EL (cell line): ENCODE measurements around the gene KRTAP5-1.
"Not testable (repeated sequence)": the region's sequence is repeated elsewhere in the genome, so short reads cannot be mapped to it uniquely, and the experiment has no call there.

ENCODE experiments used
- DNase-seq: peaks from one replicate; pipeline ENCODE4 v3.0.0-alpha.2; 2016

Gene KRTAP5-1

DNA sequence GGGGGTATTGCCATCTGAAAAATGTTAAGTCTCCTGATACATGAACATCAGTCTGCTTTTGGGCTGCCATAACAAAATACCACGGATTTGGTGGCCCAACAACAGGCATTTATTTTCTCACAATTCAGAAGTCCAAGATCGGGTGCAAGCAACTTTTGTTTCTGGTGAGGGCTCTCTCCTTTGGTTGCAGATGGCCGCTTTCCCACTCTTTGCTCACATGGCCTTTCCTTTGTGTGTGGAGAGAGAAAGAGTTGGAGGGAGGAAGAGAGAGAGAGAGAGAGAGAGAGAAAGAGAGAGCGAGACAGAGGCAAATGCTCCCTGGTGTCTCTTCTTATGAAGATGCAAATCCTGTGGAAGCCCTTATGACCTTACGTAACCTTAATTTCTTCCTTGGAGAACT, 15.5 kb upstream of the KRTAP5-1 start:
- DNase-seq = no peak

DNA sequence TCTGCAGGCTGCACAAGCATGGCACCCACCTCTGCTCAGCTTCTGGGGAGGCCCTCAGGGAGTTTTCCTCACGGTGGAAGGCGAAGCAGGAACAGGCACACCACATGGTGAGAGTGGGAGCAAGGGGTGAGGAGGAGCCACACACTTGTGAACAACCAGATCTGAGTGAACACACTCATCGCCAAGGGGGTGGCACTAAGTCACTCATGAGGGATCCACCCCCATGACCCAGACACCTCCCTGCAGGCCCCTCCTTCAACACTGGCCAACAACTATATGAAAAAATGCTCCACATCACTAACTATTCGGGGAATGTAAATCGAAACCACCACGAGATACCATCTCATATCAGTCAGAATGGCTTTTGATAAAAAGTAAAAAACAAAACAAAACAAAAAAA, 13.7 kb upstream of the KRTAP5-1 start:
- peak; percentile 67 for DNase-seq

DNA sequence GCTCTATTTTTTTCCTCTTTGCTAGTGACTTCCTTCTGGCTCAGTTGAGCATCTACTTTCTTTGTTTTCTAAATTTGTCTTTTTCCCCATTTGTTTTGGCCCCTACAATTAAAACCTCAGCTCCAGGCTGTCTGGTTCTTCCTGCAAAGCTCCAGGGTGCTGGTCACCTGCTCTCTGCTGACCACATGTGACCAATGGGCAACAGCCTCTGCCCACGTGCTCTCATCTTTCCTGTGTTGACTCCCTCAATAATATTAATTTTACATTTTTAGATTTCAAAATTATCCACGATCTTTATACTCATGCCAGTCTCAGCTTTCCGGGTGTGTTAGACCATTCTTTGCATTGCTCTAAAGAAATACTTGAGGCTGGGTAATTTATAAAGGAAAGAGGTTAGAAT, 13.3 kb upstream of the KRTAP5-1 start:
- DNase-seq = not testable (repeated sequence)

DNA sequence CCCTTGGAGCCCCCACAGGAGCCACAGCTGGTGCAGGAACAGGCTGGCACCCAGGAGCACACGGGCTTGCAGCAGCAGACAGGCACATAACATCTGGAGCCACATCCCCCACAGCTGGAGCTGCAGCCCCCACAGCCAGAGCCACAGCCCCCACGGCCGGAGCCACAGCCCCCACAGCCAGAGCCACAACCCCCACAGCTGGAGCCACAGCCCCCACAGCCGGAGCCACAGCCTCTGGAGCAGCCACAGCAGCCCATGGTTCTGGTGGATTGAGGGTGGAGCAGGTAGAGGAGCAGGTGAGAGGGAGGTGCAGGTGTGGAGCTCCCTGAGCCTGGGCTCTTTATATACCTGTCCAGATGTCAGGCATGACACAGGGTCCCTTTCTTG, 12.9 kb upstream of the KRTAP5-1 start, which contains the start of gene KRTAP5-2:
Gene KRTAP5-2 (minus strand): TSS at position 301 of the 387 bp plus-strand sequence. CDS start 44 bp downstream, at position 257.
- no peak for DNase-seq

DNA sequence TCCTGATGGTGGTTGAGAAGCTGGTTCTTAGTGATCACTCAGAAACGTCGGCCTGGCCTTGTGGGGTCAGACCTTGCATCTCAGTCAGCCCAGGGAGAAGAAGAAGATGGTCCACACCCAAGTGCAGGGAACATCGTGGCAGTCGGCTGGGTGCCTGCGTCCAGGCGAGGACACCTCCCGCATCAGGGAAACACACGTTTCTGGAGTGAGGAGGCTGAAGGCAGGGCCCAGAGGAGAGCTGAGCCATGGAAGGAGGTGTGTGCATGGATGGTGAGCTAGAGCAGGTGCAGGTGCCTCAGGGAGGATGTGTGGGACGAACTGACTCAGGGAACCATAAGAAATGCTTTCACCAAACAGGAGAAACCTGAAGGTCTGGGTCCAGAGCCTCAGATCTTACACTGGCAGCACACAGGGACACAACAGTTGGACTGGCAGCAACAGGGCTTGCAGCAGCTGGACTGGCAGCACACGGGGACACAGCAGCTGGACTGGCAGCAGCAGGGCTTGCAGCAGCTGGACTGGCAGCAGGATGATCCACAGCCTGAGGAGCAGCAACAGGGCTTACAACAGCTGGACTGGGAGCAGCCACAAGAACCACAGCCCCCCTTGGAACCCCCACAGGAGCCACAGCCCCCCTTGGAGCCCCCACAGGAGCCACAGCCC, 12.4 kb upstream of the KRTAP5-1 start:
- DNase-seq = no peak

DNA sequence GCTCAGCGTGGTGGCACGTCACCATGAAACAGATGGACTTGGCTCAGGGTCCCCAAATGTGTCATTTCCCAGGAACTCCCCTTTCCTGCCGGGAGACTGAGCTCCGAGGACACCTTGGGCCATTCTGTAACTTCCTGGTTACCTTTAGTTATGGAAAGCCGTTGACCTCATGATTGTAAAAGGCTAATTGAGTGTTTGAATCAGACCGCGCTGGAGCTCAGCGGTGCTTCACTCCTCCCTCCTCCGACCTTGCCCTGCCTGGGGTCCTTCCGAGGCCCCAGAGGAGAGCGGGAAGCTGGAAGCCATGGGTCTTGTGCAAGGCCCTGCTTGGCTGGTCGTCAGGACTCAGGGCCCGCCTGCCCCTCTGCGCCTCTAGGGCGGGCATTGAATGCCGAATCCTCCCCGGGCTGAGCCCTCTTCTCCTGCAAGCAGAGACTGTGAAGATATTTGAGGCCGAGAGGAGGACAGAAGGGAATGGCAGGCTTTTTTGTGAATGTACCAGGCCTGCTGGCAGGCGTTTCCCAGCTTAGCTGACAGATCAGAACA, 11.6 kb upstream of the KRTAP5-1 start:
- not testable (repeated sequence) for DNase-seq

DNA sequence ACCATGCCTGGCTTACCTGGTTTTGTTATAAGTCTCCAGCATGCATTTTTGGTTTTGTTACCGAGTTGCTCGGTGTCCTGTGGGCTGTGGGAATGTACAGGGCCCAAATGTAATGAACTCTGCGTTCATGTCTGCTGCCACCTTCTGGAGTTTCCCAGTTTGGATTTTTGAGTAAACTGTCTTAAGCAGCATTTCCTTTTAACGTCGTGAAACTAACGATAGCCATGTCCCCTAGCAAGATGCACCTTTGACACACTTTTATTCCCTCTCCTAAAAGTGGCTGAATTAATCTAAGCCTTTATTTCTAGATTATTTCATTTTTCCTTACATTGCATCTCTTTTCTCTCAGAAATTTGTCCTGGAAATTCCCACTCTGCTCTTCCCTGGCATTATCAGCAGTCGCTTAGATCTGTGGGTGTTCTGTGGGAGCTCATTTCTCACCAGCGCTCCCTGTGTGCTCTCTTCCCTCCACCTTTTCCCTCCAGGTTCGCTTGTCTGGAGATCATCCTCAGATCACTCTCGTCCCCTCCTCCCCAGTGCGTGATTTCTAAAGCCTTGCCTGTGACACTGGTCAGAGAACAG, 11.0 kb upstream of the KRTAP5-1 start:
- DNase-seq = peak; percentile 11

DNA sequence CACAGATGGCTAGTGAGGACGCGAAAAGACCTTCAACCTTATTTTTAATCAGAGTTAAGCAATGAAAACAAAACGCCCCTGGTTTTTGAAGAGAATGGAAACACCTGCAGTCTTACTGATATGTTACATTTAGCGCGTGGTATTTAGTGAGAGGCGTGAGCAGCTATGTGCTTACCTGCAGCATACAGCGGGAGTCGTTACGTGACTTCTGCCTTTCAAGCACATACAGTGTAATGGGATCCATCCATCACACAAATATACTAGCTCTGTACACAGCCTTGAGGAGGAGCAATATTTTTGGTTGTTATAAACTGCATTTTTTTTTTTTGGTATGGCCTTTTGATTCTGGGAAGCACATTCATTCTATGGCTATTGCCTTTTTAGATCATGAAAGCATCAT, 7.5 kb upstream of the KRTAP5-1 start:
- no peak for DNase-seq

DNA sequence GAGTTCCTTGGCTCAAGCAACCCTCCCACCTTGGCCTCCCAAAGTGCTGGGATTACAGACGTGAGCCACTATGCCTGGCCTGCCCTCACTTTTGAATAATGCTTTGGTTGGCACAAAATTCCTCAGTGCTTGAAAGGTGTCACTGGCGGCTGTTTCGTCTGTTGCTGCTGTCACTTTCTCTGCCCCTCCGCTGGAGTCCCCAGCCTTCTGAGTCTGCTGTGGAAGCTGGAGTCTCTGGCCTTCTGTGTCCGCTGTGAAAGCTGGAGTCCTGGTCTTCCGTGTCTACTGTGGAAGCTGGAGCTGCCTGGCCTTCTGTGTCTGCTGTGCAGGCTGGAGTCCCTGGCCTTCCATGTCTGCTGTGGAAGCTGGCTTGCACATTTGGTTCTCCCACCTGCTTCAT, 4.9 kb upstream of the KRTAP5-1 start:
- DNase-seq = no peak

DNA sequence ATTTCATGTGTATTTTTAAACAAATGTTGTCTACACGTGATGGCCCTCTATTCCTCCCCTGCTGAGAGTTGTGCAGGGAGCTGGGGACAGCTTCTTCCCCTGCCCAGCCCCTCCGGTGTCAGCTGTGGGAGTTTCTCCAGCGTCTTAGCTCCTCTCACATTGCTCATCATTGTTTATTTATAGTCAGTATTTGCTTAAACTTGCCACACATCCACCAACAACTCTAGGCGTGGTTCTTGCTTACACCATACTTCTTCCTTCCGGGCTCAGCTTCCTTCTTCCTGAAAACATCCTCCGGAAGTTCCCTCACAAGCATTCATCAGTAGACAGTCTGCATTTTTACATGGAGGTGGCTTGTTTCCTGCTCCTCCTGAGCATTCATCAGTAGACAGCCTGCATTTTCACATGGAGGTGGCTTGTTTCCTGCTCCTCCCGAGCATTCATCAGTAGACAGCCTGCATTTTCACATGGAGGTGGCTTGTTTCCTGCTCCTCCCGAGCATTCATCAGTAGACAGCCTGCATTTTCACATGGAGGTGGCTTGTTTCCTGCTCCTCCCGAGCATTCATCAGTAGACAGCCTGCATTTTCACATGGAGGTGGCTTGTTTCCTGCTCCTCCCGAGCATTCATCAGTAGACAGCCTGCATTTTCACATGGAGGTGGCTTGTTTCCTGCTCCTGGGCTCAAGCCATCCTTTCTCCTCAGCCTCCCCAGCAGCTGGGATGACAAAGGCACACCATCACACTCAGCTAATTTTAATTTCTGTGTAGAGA, 4.3 kb upstream of the KRTAP5-1 start:
- not testable (repeated sequence) for DNase-seq

DNA sequence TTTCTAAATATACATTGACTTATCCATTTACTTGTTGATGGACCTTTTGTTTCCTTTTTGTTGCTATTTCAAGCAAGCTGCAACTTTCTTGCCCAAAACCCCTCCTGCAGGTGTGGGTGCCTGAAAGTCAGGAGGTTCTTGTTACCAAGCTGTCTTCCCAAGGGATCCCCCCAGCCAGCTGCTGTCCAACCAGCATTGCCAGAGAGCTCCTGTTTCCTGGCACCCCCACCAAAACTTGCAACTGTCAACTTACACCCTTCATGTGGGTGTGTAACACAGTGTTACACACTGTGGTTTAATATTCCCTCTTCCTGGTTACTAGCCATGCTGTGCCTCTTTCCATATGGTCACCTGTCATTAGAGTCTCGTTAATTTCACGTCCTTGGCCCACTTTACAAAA, 1.6 kb upstream of the KRTAP5-1 start:
- DNase-seq = no peak

DNA sequence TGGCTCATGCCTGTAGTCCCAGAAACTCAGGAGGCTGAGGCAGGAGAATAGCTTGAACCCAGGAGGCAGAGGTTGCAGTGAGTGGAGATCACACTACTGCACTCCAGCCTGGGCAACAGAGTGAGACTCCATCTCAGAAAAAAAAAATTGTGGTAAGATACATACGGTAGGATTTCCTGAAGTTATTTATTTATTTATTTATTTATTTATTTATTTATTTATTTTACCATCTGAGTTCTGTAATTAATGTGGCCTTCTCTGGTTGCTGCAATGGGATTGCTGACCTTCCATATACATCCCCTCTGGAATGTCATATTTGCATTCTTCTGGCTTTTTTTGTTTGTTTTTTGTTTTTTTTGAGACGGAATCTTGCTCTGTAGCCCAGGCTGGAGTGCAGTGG, 2.2 kb downstream of the KRTAP5-1 start:
- DNase-seq = not testable (repeated sequence)

DNA sequence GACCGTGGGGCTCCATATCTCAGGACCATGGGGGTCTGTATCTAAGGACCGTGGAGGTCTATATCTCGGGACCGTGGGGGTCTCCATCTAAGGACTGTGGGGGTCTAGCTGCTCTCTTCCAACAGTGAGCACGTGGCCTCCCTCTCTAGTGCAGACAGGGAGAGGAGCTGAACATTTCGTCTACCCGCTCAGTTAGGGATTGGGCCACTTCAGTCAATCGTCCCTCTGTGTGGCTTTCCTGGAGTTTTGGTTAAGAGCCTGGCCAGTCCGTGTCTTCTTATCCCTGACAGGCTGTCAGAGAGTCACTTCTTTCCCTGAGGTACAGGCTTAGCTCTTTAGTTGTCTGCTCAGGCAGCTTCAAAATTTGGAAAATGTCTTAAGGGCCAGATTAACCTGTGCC, 3.1 kb downstream of the KRTAP5-1 start:
- DNase-seq = no peak

DNA sequence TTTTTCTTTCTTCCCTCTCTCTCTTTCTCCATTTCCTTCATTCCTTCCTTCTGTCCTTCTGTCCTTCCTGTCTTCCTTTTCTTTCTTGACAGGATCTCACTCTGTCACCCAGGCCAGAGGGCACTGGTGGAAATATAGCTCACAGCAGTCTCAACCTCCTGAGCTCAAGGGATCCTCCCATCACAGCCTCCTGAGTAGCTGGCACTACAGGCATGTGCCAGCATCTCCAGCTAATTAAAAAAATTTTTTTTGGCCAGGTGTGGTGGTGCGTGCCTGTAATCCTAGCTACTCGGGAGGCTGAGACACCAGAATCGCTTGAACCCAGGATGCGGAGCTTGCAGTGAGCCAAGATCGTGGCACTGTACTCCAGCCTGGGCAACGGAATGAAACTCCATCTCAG, 8.3 kb downstream of the KRTAP5-1 start:
- no peak for DNase-seq

DNA sequence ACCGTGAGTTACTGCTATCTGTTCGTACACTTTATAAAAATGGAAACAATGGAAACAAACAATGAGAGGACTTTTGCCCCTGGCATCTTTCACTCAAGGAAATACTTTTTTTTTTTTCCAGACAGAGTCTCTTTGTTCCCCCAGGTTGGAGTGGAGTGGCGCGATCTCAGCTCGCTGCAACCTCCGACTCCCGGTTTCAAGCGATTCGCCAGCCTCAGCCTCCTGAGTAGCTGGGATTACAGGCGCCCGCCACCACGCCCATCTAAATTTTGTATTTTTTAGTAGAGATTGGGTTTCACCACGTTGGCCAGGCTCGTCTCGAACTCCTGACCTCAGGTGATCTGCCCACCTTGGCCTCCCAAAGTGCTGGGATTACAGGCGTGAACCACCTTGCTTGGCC, 9.3 kb downstream of the KRTAP5-1 start:
- DNase-seq = not testable (repeated sequence)

DNA sequence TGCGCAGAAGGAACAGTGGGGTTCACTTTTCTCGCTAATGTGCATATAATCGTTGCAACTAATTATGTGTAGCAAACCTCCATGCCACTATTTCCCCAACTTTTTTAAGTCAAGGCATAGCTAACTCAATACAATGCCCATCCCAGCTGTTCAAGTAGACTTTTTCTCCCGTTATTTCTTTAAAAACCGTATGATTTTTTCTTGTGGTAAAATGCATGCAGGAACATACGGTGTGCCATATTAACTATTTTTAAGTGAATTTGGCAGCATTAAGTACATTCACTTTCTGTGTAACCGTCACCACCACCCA, 10.2 kb downstream of the KRTAP5-1 start:
- no peak for DNase-seq

DNA sequence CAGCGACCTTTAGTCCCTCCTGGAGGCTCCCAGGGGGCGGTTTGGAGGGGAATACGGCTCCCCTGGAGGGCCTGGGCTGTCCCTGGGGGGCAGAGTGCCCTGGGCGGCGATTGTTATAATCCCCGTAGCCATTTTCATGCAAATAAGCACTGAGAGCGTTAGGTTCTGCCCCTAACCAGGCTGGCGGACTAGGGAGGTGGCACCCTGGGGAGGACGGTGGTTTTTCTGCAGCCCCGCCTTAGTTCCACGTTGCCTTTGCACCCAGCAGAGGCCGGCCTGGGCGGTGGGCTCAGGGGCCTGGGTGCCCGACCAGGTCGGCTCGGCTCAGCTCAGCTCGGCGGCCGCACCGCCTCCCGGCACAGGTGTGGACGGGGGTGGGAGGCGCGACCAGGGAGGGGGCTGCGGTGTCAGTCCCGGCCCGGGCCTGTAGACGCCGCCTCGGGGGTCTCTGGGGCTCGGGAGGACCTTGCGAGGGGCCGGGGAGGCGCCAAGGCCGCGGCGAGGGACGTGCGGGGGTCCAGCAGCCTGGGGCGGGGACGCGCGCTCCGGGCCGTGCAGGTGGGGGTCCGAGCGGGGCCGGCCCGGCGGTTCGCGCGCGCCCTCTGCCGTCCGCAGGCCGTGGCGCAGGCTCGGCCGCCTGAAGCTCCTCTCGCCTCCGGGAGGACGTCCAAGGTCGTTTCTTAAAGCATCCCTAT, 10.7 kb downstream of the KRTAP5-1 start:
- DNase-seq = peak; percentile 43

DNA sequence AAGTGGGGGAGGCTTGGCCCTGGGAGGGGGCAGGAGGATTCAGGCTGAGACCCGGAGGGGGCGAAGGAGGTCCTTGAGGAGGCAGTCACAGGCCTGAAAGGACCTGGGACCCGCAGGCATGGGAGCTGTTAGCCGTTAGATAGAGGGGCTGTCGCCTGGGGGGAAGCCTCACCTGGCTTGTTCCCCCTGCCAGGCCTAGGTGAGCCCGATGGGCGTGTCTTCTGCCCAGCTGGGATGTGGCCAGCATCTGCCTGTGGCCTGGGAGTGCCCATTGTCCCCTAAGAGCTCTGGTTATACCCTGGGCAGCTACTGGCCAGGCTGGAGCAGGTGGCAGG, 11.2 kb downstream of the KRTAP5-1 start:
- no peak for DNase-seq

DNA sequence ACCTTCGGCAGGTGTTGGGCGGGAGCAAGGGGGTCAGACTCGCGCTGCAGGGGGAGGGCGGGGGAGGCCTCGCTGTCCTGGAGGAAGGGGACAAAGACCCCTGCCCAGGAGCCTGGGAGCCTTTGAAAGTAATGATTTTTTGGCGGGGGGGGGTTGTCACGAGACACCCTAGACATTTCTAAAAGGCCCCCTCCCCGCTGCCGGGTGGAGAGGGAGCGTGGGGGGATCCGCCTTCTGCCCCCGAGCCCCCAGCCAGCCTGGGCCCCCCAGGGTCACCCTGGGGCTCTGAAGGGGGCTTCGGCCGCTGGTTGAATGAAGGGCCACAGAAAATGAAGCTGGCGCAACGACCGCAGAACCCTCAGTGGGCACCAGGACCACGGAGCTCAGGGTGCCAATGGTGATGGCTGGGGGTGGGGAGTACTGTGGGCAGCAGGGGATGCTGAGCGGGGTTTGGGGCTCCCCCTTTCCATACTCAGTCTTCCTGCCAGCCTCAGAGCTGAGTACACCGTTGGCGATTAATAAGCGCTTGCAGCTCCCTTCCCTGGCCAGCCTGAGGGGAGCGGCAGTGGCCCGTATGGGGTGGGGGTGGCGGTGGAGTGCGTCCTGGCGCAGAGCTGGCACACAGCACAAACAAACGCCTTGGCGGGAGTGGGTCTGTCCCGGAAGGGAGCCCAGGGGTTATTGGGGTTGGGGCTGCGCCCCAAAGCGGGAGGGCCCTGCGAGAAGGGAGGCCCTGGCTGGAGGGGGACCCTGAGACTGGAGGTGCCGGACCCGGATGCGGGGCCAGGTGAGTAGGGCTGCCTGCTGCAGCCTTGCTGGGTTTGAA, 11.8 kb downstream of the KRTAP5-1 start:
- DNase-seq = no peak

DNA sequence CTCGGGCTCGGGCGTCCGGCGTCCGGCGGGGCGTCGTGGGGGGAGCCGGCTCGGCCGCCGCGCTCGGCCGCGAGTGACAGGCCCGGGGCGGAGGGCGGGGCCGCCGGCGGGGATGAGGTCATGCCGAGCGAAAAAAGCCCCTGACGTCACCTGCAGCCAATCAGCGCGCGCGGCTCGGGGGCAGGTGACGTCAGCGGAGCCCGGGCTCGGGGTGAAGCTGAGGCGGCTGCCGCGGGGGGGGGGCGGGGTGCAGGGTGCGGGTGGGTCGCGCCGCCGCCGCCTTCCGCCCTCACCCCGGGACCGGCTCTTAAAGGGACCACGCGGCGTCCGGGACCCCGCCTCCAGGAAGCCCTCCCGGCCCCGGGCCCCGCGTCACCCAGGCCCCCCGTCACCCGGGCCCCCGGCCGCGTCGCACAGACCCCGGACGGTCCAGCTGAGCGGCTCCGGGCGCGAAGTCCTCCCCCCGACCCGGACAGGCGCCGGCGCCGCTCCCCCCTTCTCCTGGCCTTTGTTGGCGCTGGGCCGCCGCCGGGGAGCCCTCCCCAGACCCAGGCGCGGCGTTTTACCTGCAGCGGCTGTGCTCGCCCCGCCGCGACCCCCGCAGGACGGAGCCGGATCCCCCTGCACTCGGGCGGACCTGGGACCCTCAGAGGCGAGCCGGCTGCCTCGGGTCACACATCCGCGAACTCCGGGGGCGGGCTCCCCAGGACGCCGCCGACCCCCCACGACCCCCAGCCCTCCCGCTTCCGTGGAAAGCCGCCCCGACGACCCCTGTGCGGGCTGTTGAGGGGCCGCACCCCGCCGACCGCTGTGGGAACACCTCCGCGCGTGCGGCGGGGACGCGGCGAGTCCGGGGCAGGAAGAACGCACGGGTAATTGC, 12.6 kb downstream of the KRTAP5-1 start, which contains the start of gene DUSP8:
Gene DUSP8 (minus strand): TSS at position 75 of the 880 bp plus-strand sequence. CDS start 6,445 bp downstream, outside the sequence.
- DNase-seq = peak; percentile 88

DNA sequence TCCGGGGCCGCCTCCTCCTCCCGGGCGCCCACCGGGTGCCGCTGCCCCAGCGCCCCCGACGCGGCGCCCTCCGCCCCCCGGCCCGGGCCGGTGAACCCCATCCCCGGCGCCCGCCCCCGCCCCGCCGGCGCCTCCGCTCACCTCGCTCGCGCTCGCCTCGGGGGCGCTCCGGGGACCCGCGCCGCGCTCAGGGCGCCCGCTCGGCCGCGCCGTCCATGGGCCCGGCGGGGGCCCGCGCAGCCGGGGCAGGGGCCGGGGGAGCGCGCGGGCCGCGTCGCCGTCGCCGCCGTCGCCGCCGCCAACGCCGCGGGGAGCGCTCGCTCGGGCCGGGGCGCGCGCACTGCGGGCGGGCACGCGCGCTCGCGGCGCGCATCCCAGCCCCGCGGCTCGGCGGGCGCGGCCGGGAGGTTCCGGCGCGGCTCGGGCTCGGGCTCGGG, 13.3 kb downstream of the KRTAP5-1 start:
- no peak for DNase-seq
